ENCODE measurements around the gene PPP1R18. TPM values are rescaled to one million over a fixed set of nuclear protein-coding genes. Genes with fewer than 3 reads are reported as not detected.
A peak's percentile ranks its signal among the peaks of the same experiment; 100 is the strongest.

The PPP1R18 gene
- total RNA-seq, 2 experiments from 2014 or later: 30.9 to 31.6 TPM

DNA sequence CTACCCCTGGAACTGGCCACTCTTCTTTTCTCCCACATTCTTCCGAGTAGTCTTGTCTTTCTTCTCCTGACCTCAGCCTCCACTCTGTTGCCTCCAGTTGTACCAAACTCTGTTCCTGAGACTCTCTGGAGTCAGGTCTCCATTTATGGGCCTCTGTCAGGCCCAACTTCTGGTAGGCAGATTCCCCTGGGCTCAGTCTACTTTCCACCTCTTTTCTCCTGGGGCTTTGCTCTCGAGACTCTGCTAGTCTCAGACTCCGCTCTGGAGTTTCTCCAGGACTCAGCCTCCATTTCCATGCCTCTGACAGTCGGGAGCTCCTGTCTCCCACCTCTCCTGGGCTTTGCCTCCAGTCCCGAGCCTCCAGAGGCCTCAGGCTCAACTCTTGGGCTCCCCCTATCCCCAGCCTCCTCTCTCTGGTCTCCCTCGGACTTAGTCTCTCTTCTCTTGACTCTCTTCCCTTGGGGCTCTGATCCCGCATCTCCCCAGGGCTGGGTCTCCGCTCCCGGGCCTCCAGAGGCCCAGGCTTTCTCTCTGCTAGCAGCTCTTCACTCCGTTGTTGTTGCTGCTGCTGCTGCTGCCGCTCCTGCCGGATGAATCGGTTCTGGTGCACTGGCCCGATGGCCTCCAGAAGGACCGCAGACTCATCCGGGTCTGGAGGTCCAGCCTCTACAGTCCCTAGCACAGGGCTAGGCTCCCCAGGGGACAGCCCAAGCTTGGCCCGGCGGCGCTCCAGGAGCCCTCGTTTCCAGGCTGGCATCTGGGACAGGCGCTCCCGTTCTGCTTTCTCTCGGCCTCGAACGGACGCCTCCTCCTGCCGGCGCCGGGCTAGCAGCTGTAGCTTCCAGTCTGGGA is 1.1 kb downstream of the PPP1R18 start:
- peaks cover 59% of the 10 kb centered on the region for H3K4me1 Mint-ChIP-seq (ENCODE audit: low read depth)
- intact Hi-C loops (cut with DNase I, micrococcal nuclease): no loop called here
- no peaks in the 10 kb centered on the region for H3K9me3 Mint-ChIP-seq
- ChIA-PET CTCF (interaction anchor here (1.4 to 15.4 kb wide), 2 partner anchors 38 to 62 kb away, joined by 3 to 526 read pairs; partner anchors contain the start of genes MDC1 and TUBB), POLR2A (interaction anchor here (0.7 to 8.1 kb wide), 6 partner anchors 27 to 222 kb away, joined by 3 to 381 read pairs (median 4); partner anchors contain the start of genes MDC1, MRPS18B, PPP1R10 and TUBB)
- H3K4me3 Mint-ChIP-seq: peak overlapping the region; percentile 98
- no peak for TF ChIP-seq CTCF (IDR thresholded peaks at IDR 0.05)
- Histone ChIP-seq H3K27ac (ENCODE audit: low read depth in 1 of 2, low read length in 2 of 2) (peak overlapping the region; percentile 60 to 98), H3K4me1 (ENCODE audit: insufficient read depth, low read length) (peaks cover 54% of the 10 kb centered on the region), H3K27me3 (ENCODE audit: control insufficient read depth in 1 of 2, insufficient read depth in 2 of 2, low read length in 2 of 2) (no peaks in the 10 kb centered on the region), H3K36me3 (ENCODE audit: insufficient read depth, low read length) (peaks cover 12% of the 10 kb centered on the region), H3K9me3 (ENCODE audit: control insufficient read depth in 1 of 2, insufficient read depth in 1 of 2, low read length in 2 of 2) (no peaks in the 10 kb centered on the region), H3K4me3 (ENCODE audit: low read length) (peak overlapping the region; percentile 99)
- H3K27ac Mint-ChIP-seq: peak overlapping the region; percentile 94
- peaks cover 58% of the 10 kb centered on the region for H3K36me3 Mint-ChIP-seq (ENCODE audit: low read depth)
- DNase-seq: peak in 4 of 14 experiments; percentile 44 to 59 (median 48)
- no peak for ATAC-seq (ENCODE audit: poor library complexity)
- no peaks in the 10 kb centered on the region for H3K27me3 Mint-ChIP-seq

GRCh38 chr6:30684386-30685156 is 1.9 kb downstream of the PPP1R18 start:
- Mint-ChIP-seq H3K27me3 (no peaks in the 10 kb centered on the region), H3K27ac (peak overlapping the region; percentile 94), H3K4me3 (peak overlapping the region; percentile 98), H3K36me3 (ENCODE audit: low read depth) (peaks cover 66% of the 10 kb centered on the region), H3K9me3 (no peaks in the 10 kb centered on the region), H3K4me1 (ENCODE audit: low read depth) (peaks cover 59% of the 10 kb centered on the region)
- peak in 11 of 14 experiments; percentile 39 to 72 (median 64) for DNase-seq
- intact Hi-C loops (cut with DNase I, micrococcal nuclease): loop anchor here in 1 of 2 experiments (5.0 kb wide), 1 partner anchor 403 kb away; no protein-coding TSS in a partner anchor
- peak overlapping the region; percentile 99 for H3K4me3 ChIP-seq (ENCODE audit: low read length)
- ChIA-PET POLR2A (interaction anchor here (0.6 to 8.1 kb wide), 7 partner anchors 28 to 142 kb away, joined by 3 to 381 read pairs (median 4); partner anchors contain the start of genes MDC1 and TUBB), CTCF (interaction anchor here (15.4 kb wide), 1 partner anchor 39 kb away, joined by 526 read pairs; the partner anchor contains the start of genes MDC1 and TUBB)
- H3K36me3 ChIP-seq (ENCODE audit: insufficient read depth, low read length): peaks cover 20% of the 10 kb centered on the region
- peak overlapping the region; percentile 60 to 98 for H3K27ac ChIP-seq (ENCODE audit: low read depth in 1 of 2, low read length in 2 of 2)
- ATAC-seq (ENCODE audit: poor library complexity): no peak
- H3K4me1 ChIP-seq (ENCODE audit: insufficient read depth, low read length): peaks cover 54% of the 10 kb centered on the region
- no peak for TF ChIP-seq CTCF (IDR thresholded peaks at IDR 0.05)
- H3K27me3 ChIP-seq (ENCODE audit: control insufficient read depth in 1 of 2, insufficient read depth in 2 of 2, low read length in 2 of 2): no peaks in the 10 kb centered on the region
- no peaks in the 10 kb centered on the region for H3K9me3 ChIP-seq (ENCODE audit: control insufficient read depth in 1 of 2, insufficient read depth in 1 of 2, low read length in 2 of 2)

- intact Hi-C loops (cut with DNase I, micrococcal nuclease): loop anchor here in 1 of 2 experiments (5.0 kb wide), 1 partner anchor 403 kb away; no protein-coding TSS in a partner anchor
- ATAC-seq (ENCODE audit: poor library complexity) (no peak), DNase-seq (peak in 1 of 14 experiments; percentile 7)
- Histone ChIP-seq H3K27me3 (ENCODE audit: control insufficient read depth in 1 of 2, insufficient read depth in 2 of 2, low read length in 2 of 2) (no peaks in the 10 kb centered on the region), H3K36me3 (ENCODE audit: insufficient read depth, low read length) (peaks cover 22% of the 10 kb centered on the region), H3K4me3 (ENCODE audit: low read length) (peak overlapping the region; percentile 99), H3K9me3 (ENCODE audit: control insufficient read depth in 1 of 2, insufficient read depth in 1 of 2, low read length in 2 of 2) (no peaks in the 10 kb centered on the region), H3K4me1 (ENCODE audit: insufficient read depth, low read length) (peaks cover 54% of the 10 kb centered on the region), H3K27ac (ENCODE audit: low read depth in 1 of 2, low read length in 2 of 2) (peak overlapping the region; percentile 60 to 98)
- H3K4me3 Mint-ChIP-seq: peak overlapping the region; percentile 98
- H3K4me1 Mint-ChIP-seq (ENCODE audit: low read depth): peaks cover 59% of the 10 kb centered on the region
- H3K36me3 Mint-ChIP-seq (ENCODE audit: low read depth): peaks cover 72% of the 10 kb centered on the region
- no peak for TF ChIP-seq CTCF (IDR thresholded peaks at IDR 0.05)
- H3K27me3 Mint-ChIP-seq: no peaks in the 10 kb centered on the region
- peak overlapping the region; percentile 94 for H3K27ac Mint-ChIP-seq
- ChIA-PET CTCF (interaction anchor here (15.4 kb wide), 1 partner anchor 39 kb away, joined by 526 read pairs; the partner anchor contains the start of genes MDC1 and TUBB), POLR2A (interaction anchor here (0.6 to 8.1 kb wide), 5 partner anchors 29 to 141 kb away, joined by 3 to 381 read pairs (median 6); partner anchors contain the start of genes MDC1 and TUBB)
- no peaks in the 10 kb centered on the region for H3K9me3 Mint-ChIP-seq
Measured at GRCh38 chr6:30683980-30684338, 2.5 kb downstream of the PPP1R18 start.
